Limb (tissue), 2 donors: ENCODE results near the gene PRPF31.

ENCODE experiments used
- DNase-seq, 2 donors: peaks; one replicate each; pipeline ENCODE4 v3.0.0-alpha.2; 2016; ENCODE audit errors: extremely low spot score in 2 of 2

The PRPF31 gene

GRCh38 chr19:54107876-54108490 lies 7.6 kb upstream of the PRPF31 start:
- DNase-seq = no peak

- DNase-seq = no peak
Measured at GRCh38 chr19:54108496-54108895, 7.1 kb upstream of the PRPF31 start.

- no peak for DNase-seq
Measured at GRCh38 chr19:54109651-54110050, 5.9 kb upstream of the PRPF31 start.

GRCh38 chr19:54114340-54115108 lies 1.0 kb upstream of the PRPF31 start:
- no peak for DNase-seq

GRCh38 chr19:54121259-54121658 lies 5.7 kb downstream of the PRPF31 start:
- no peak for DNase-seq

- DNase-seq = no peak
Measured at GRCh38 chr19:54123682-54124081, 8.1 kb downstream of the PRPF31 start.

GRCh38 chr19:54124393-54124792 lies 8.8 kb downstream of the PRPF31 start:
- DNase-seq = no peak

- DNase-seq = no peak
Measured at GRCh38 chr19:54125713-54126112, 10.2 kb downstream of the PRPF31 start.

GRCh38 chr19:54127688-54128440 lies 12.3 kb downstream of the PRPF31 start:
- no peak for DNase-seq

GRCh38 chr19:54128441-54128725 lies 12.8 kb downstream of the PRPF31 start:
- no peak for DNase-seq

GRCh38 chr19:54128796-54129616 lies 13.5 kb downstream of the PRPF31 start:
- no peak for DNase-seq

- DNase-seq = no peak
Measured at GRCh38 chr19:54129617-54129996, 14.1 kb downstream of the PRPF31 start.

GRCh38 chr19:54133312-54133956 lies 17.9 kb downstream of the PRPF31 start:
- DNase-seq = peak; percentile 33 to 71

GRCh38 chr19:54133957-54134590 lies 18.5 kb downstream of the PRPF31 start:
- DNase-seq = no peak

- DNase-seq = no peak
Measured at GRCh38 chr19:54136086-54136863, 20.7 kb downstream of the PRPF31 start.

GRCh38 chr19:54136864-54137698 lies 21.5 kb downstream of the PRPF31 start:
- peak; percentile 99 to 100 for DNase-seq

GRCh38 chr19:54137699-54138488 lies 22.3 kb downstream of the PRPF31 start, which contains the start of gene CNOT3:
TSS of gene CNOT3 (plus strand) at chr19:54137762. CDS start at chr19:54142979, 5,217 bp downstream.
- peak in 1 of 2 donors; percentile 61 for DNase-seq
